Thymus (tissue), 11 donors: ENCODE results near the gene MYO18A. TPM values are rescaled to one million over a fixed set of nuclear protein-coding genes. Genes with fewer than 3 reads are reported as not detected.

Source experiments
- DNase-seq, 9 donors: peaks; one replicate each; pipeline ENCODE4 v3.0.0-alpha.2; 2013; ENCODE audit warnings: low spot score in 9 of 9, low read depth in 6 of 9, missing footprints in 1 of 9
- H3K27ac ChIP-seq, 2 donors: one replicate each; pipeline ENCODE4 v1.5.1; 2013; ENCODE audit warnings: control low read depth in 1 of 2, low read depth in 1 of 2, low read length in 1 of 2, mild to moderate bottlenecking in 1 of 2, moderate library complexity in 1 of 2
- H3K27me3 ChIP-seq, 2 donors: one replicate each; pipeline ENCODE4 v1.5.1; 2013; ENCODE audit warnings: low read length in 1 of 2; ENCODE audit not compliant: control insufficient read depth in 2 of 2, insufficient read depth in 1 of 2
- H3K36me3 ChIP-seq, 2 donors: one replicate each; pipeline ENCODE4 v1.5.1; 2013; ENCODE audit warnings: low read length in 1 of 2, mild to moderate bottlenecking in 1 of 2, moderate library complexity in 1 of 2; ENCODE audit not compliant: control insufficient read depth in 2 of 2, insufficient read depth in 2 of 2
- H3K4me1 ChIP-seq, 2 donors: one replicate each; pipeline ENCODE4 v1.5.1; 2013; ENCODE audit warnings: low read length in 2 of 2; ENCODE audit not compliant: control insufficient read depth in 2 of 2, insufficient read depth in 2 of 2
- H3K4me3 ChIP-seq, 2 donors: one replicate each; pipeline ENCODE4 v1.5.1; 2013; ENCODE audit warnings: low read length in 2 of 2, control low read depth in 1 of 2, mild to moderate bottlenecking in 1 of 2
- H3K9me3 ChIP-seq, 2 donors: one replicate each; pipeline ENCODE4 v1.5.1; 2013; ENCODE audit warnings: low read length in 1 of 2, mild to moderate bottlenecking in 1 of 2; ENCODE audit not compliant: control insufficient read depth in 2 of 2, insufficient read depth in 1 of 2
- WGBS: extraction: QIAGEN DNeasy Blood & Tissue Kit; methylation state at CpG from one replicate; pipeline ENCODE4 v1.1.7; 2013; 5-methylcytosine and 5-hydroxymethylcytosine counted together
- polyA plus RNA-seq: library from polyadenylated mRNA; stranded (reverse); fragments of 200-250 nt; gene quantifications from one replicate; pipeline ENCODE4 v1.2.3, GENCODE V29; 2013
- total RNA-seq: library from RNA; stranded (reverse); fragments of 120-200 nt; gene quantifications from one replicate; pipeline ENCODE4 v1.2.4, GENCODE V29; 2013
- donor health status: healthy.

The MYO18A gene
- total and polyA plus RNA-seq, 2 donors: 31.1 to 52.8 TPM

DNA sequence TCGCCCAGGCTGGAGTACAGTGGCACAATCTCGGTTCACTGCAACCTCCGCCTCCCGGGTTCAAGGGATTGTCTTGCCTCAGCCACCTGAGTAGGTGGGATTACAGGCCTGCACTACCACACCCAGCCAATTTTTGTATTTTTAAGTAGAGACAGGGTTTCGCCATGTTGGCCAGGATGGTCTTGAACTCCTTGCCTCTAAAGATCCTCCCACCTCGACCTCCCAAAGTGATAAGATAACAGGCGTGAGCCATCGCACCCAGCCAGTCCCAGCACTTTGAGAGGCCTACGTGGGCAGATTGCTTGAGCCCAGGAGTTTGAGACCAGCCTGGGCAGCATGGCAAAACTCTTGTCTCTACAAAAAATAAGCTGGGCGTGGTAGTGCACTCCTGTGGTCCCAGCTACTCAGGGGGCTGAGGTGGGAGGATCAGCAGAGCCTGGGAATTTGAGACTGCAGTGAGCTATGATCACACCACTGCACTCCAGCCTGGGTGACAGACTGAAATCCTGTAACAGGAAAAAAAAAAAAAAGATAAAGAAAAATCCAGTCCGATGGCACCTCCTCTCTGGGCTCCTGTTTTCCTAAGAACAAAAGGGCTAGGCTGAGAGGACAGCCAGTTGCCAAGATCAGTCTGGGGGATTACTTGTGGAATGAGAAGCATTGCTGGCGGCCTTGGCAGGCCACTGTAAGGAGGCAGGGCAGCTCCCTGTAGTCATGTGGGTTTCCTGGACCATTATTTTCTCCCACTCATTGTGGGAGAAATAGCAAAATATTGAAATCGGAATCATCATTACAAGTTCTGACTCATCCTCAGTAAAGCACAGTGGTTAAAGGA lies 140.2 kb downstream of the MYO18A start:
- 93% methylated on average over 13 of the region's 13 CpGs for WGBS

DNA sequence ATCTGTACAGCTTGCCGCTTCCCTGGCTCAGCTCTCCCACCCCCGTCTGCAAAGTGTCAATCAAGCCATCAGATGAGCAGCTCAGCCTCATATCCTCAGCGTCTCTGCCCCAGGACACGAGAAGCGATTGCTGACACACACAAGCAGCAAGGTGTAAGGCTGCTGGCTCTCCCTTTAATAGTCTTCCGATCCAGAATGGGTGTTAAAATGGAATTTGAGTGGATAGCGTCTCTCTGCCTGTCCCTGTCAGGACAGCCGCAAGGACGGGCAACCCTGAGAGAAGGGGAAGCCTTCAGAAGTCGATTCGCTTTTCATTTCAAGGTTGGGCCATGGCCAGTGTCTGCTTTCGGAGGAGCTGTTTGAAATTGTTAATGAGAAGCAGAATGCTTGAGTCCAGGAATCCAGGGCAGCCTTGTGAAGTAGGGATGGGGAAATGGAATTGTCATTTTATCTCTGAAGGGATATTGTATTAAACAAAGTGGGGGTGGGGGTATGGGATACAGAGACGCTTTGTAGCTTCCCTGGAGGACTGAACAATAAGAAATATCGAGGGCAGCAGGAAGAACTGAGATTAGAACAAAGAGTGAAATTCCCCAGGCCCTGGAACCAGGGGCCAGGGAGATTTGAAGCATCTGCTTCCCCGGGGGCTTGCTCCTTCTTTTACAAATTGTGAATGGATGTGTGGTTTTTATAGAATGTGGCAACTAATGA lies 142.0 kb downstream of the MYO18A start:
- H3K4me3 ChIP-seq: no peak overlapping the region
- no peaks in the 10 kb centered on the region for H3K9me3 ChIP-seq
- no peaks in the 10 kb centered on the region for H3K36me3 ChIP-seq
- H3K27ac ChIP-seq: no peak overlapping the region
- WGBS: 46% methylated on average over 15 of the region's 15 CpGs
- H3K4me1 ChIP-seq: peaks cover 0 to 10% of the 10 kb centered on the region in 2 donors
- no peak for DNase-seq
- H3K27me3 ChIP-seq: peaks cover 0 to 43% of the 10 kb centered on the region in 2 donors

More for the DNA sequence above, 140.2 kb downstream of the MYO18A start:
- H3K4me1 ChIP-seq: peaks cover 0 to 10% of the 10 kb centered on the region in 2 donors
- H3K27ac ChIP-seq: no peak overlapping the region
- no peaks in the 10 kb centered on the region for H3K9me3 ChIP-seq
- H3K4me3 ChIP-seq: no peak overlapping the region
- H3K36me3 ChIP-seq: no peaks in the 10 kb centered on the region
- no peak for DNase-seq
- H3K27me3 ChIP-seq: peaks cover 0 to 34% of the 10 kb centered on the region in 2 donors

DNA sequence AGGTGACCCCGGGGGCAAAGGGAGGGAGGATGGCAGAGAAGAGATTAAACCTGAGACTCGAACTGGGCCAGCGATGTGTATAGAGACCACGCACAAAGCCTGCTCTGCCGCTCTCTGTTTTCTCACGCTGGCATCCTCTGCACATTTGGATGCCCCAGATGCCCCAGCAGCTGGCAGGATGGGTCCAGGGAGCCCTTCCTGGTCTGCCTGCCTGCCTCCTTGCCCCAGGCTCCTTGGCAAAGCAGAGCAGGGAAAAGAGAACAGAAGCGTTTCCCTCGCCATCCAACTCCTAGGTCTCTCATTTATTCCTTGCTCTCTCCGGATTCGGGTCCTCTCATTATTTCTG lies 142.5 kb downstream of the MYO18A start:
- no peaks in the 10 kb centered on the region for H3K9me3 ChIP-seq
- H3K4me3 ChIP-seq: no peak overlapping the region
- peaks cover 0 to 45% of the 10 kb centered on the region in 2 donors for H3K27me3 ChIP-seq
- no peaks in the 10 kb centered on the region for H3K36me3 ChIP-seq
- no peak for DNase-seq
- WGBS: 85% methylated on average over 10 of the region's 10 CpGs
- peaks cover 0 to 5% of the 10 kb centered on the region in 2 donors for H3K4me1 ChIP-seq
- no peak overlapping the region for H3K27ac ChIP-seq

DNA sequence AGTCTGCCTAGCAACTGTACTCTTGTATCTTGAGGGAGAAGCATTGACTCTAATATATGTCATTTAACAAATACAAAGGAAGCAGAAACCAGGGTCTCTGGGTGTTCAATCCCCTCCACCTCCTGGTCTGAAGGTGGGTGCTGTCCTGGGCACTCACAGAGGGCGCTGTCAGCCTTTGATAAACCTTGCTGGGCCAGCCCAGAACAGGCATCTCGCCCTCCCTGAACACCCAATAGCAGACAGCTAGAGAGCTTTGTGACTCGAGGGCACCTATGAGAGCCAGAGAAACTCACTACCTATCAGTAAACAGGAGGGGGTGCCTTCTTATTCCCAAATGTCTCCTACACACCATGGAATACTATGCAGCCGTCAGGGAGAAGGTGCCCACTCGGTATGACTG lies 143.6 kb downstream of the MYO18A start:
- whole genome bisulfite sequencing: 84% methylated on average over 5 of the region's 5 CpGs
- H3K27ac ChIP-seq: no peak overlapping the region
- H3K4me3 ChIP-seq: no peak overlapping the region
- H3K4me1 ChIP-seq: no peaks in the 10 kb centered on the region
- no peaks in the 10 kb centered on the region for H3K36me3 ChIP-seq
- DNase-seq: no peak
- H3K27me3 ChIP-seq: peaks cover 0 to 54% of the 10 kb centered on the region in 2 donors
- H3K9me3 ChIP-seq: no peaks in the 10 kb centered on the region

DNA sequence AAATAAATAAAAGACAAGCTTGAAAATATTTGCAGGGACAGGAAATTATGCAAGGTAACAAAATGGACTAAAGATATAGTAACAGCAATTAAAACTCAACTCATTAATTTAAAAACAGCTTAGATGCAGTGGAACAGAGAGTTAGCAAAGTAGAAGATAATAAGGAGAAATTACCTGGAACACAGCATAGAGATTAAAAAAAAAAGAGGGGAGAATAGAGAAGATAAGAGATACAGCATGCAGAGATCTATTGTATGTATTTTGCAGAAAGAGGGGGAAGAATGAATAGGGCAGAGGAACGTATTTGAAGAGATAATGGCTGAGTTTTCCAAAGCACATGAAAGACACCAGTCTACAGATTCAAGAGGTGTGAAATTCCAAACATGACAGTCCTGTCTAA lies 145.7 kb downstream of the MYO18A start:
- H3K4me3 ChIP-seq: no peak overlapping the region
- no peaks in the 10 kb centered on the region for H3K36me3 ChIP-seq
- no peak for DNase-seq
- peaks cover 0 to 68% of the 10 kb centered on the region in 2 donors for H3K27me3 ChIP-seq
- no peaks in the 10 kb centered on the region for H3K4me1 ChIP-seq
- no peak overlapping the region for H3K27ac ChIP-seq
- H3K9me3 ChIP-seq: no peaks in the 10 kb centered on the region
- WGBS: 67% methylated on average over 1 of the region's 1 CpG

DNA sequence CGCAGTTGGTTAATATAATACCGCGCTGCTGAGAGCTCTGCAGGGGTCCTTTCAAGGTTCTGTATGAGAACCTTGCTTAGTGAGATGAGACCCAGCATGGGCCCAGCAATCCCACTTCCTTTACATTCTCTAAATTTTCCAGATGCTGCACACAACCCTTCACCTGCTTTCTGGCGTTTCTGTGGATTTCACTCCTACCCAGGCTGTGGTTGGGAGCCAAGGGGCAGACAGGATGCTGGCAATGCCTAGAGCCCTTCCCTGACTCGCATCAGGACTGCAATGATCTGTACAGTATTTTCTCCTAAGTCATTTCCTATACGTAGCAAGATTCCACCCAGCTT lies 147.4 kb downstream of the MYO18A start:
- peaks cover 0 to 66% of the 10 kb centered on the region in 2 donors for H3K27me3 ChIP-seq
- H3K27ac ChIP-seq: no peak overlapping the region
- DNase-seq: no peak
- no peaks in the 10 kb centered on the region for H3K36me3 ChIP-seq
- no peaks in the 10 kb centered on the region for H3K9me3 ChIP-seq
- 41% methylated on average over 6 of the region's 6 CpGs for WGBS
- H3K4me1 ChIP-seq: no peaks in the 10 kb centered on the region
- H3K4me3 ChIP-seq: no peak overlapping the region

DNA sequence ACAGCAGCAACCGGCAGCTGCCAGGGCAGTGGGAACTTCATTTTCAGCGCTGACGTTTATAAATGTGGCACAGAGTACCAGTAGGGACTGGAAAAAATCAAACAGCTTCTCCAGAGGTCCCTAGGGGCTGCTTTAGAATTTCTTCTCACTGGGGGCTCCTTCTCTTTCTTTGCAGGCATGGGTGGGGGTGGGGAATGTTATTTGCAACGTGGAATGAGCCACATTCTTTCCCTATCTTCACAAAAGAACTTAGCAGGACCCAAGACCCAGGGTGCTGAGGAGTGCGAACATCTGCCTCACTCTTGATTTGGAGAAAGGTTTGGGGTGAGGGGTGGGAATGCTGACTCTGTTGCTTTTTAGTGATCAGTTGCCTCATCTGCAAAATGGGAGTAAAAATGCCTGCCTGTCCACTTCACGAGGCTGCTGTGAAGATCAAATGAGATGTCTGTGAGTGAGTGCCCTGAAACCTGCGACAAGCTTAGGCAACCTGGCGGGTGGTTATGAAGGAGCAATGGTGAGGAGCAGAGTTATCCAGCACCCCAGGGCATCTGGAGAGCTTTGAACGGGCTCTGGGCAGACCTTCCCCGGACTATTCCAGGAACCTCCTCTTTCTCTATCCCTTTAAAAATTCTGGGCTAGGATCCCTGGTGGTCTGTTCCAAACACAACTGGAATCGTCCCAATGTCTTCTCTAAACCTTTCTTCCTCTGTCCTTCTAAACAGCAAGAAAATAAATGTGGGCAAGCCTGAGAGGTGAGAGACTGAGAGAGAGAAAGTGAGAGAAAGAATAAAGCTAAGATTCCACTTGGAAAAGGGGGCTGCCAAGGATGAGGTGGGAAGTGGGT lies 148.0 kb downstream of the MYO18A start:
- H3K27me3 ChIP-seq: peaks cover 0 to 66% of the 10 kb centered on the region in 2 donors
- 38% methylated on average over 11 of the region's 11 CpGs for WGBS

DNA sequence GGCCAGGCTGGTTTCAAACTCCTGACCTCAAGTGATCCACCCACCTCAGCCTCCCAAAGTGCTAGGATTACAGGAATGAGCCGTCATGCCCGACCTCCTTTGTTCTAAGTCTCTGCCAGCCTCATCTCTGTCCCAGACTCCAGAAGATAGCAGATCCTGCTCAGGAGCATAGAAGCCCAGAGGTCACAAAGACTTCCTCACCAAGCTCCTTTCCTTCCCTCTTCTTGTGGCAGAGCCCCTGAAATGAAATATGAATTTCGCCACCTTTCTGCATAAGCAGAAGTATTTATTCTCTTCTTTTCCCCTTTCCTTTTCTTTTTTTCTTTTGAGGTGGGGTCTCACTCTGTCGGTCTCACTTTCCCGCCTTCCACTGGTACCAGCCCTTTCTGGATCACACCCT lies 148.7 kb downstream of the MYO18A start:
- H3K27me3 ChIP-seq: peaks cover 0 to 62% of the 10 kb centered on the region in 2 donors
- no peaks in the 10 kb centered on the region for H3K4me1 ChIP-seq
- H3K9me3 ChIP-seq: no peaks in the 10 kb centered on the region
- no peaks in the 10 kb centered on the region for H3K36me3 ChIP-seq
- no peak overlapping the region for H3K27ac ChIP-seq
- DNase-seq: no peak
- 48% methylated on average over 5 of the region's 5 CpGs for WGBS
- H3K4me3 ChIP-seq: no peak overlapping the region

More for the DNA sequence above, 148.0 kb downstream of the MYO18A start:
- DNase-seq: no peak
- H3K36me3 ChIP-seq: no peaks in the 10 kb centered on the region
- no peaks in the 10 kb centered on the region for H3K9me3 ChIP-seq
- H3K4me1 ChIP-seq: no peaks in the 10 kb centered on the region
- no peak overlapping the region for H3K27ac ChIP-seq
- no peak overlapping the region for H3K4me3 ChIP-seq
